Testis (tissue), 2 donors: ENCODE measurements around the gene CPTP.

Experiments used
- POLR2A ChIP-seq: fragments of 450-650 bp; IDR thresholded peaks from one replicate; pipeline ENCODE4 v1.6.1; 2017; ENCODE audit warnings: antibody characterized with exemption, mild to moderate bottlenecking, moderate library complexity
- TF ChIP-seq, protein P1 (sequence below), 3 experiments: fragments of 450-650 bp in 2 of 3; fragments of 200-600 bp in 1 of 3; sonication (generic) in 1 of 3; IDR thresholded peaks; one replicate each; pipeline ENCODE4 v1.5.1; 2016 to 2019; ENCODE audit warnings: antibody characterized with exemption in 3 of 3, mild to moderate bottlenecking in 2 of 3, moderate library complexity in 1 of 3

DNA sequence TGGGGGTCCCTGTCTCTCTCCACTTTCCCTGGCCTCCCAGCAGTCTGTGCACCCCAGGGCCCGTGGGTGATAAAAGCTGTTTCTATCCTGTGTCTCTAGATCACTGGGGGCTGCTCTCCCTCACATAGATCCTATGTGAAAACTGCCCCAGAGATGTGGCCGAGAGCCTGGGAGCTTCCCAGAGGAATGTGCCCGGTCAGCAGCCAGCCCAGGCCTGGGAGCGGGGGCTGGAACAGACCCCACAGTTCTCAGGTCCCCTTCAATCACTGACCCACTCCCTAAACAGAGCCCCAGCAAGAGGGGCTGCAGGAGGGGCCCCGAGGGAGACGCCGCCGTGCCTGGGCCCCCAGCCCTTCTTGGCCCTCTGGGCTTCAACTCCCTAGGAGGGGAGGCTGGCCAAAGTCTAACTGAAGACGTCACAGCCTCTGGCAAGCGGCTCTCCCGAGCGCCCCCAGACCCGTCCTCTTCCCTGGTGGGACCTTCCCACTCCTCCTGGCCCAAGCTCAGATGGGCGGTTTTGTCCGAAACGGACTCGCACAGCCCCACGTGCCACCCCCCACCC is 33.4 kb downstream of the CPTP start:
- TF ChIP-seq, protein P1, sequence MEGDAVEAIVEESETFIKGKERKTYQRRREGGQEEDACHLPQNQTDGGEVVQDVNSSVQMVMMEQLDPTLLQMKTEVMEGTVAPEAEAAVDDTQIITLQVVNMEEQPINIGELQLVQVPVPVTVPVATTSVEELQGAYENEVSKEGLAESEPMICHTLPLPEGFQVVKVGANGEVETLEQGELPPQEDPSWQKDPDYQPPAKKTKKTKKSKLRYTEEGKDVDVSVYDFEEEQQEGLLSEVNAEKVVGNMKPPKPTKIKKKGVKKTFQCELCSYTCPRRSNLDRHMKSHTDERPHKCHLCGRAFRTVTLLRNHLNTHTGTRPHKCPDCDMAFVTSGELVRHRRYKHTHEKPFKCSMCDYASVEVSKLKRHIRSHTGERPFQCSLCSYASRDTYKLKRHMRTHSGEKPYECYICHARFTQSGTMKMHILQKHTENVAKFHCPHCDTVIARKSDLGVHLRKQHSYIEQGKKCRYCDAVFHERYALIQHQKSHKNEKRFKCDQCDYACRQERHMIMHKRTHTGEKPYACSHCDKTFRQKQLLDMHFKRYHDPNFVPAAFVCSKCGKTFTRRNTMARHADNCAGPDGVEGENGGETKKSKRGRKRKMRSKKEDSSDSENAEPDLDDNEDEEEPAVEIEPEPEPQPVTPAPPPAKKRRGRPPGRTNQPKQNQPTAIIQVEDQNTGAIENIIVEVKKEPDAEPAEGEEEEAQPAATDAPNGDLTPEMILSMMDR (IDR thresholded peaks at IDR 0.05): no peak
- no peak for TF ChIP-seq POLR2A
